Progenitor cell of endocrine pancreas (in vitro differentiated cells): ENCODE results near the gene HRH3. TPM values are rescaled to one million over a fixed set of nuclear protein-coding genes. Genes with fewer than 3 reads are reported as not detected.

Experiments
- DNase-seq: peaks from one replicate; pipeline ENCODE4 v3.0.0; 2021; ENCODE audit warnings: low spot score; ENCODE audit not compliant: unreplicated experiment
- H3K27ac Mint-ChIP-seq: 2 replicates; pipeline ENCODE4 v1.8.0; 2021; ENCODE audit warnings: mild to moderate bottlenecking, moderate library complexity, mixed read lengths
- H3K27me3 Mint-ChIP-seq: 2 replicates; pipeline ENCODE4 v1.8.0; 2021; ENCODE audit warnings: mixed read lengths
- H3K36me3 Mint-ChIP-seq: 2 replicates; pipeline ENCODE4 v1.8.0; 2022; ENCODE audit warnings: mixed read lengths; ENCODE audit not compliant: insufficient read depth
- H3K4me1 Mint-ChIP-seq: 2 replicates; pipeline ENCODE4 v1.8.0; 2021; ENCODE audit warnings: low read depth, mixed read lengths
- H3K4me3 Mint-ChIP-seq: 2 replicates; pipeline ENCODE4 v1.8.0; 2021; ENCODE audit warnings: low read depth, mild to moderate bottlenecking, moderate library complexity, mixed read lengths
- H3K9me3 Mint-ChIP-seq: 2 replicates; pipeline ENCODE4 v1.8.0; 2021; ENCODE audit warnings: low read depth, mixed read lengths
- total RNA-seq: library from RNA; stranded (reverse); gene quantifications from 2 replicates; pipeline ENCODE4 v1.2.1, GENCODE V29; 2021
- TF ChIP-seq, protein P1 (sequence below): fragments of 200-600 bp; sonication (generic); IDR thresholded peaks from one replicate; pipeline ENCODE4 v1.5.0; 2021; ENCODE audit warnings: antibody characterized with exemption, mild to moderate bottlenecking; ENCODE audit not compliant: unreplicated experiment

Gene HRH3
- total RNA-seq, 1 donor from 2014 or later, result 0.10 TPM

DNA sequence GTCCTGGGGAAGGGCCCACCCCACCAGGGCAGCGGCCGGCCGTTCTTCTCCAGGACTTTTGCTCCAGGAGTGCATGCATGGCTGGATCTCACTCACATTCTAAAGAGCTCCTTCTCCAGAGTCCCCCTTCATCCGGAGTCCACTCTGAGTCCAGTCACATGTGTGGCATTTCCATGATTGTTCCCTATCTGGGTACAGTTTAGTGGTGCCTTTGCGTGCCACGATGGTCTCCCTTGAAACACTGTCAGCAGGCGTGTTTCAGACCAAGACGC lies 39.2 kb upstream of the HRH3 start:
- no peak for DNase-seq
- Mint-ChIP-seq H3K27ac (no peak overlapping the region), H3K36me3 (peaks cover 19% of the 10 kb centered on the region), H3K4me3 (no peak overlapping the region), H3K4me1 (no peaks in the 10 kb centered on the region), H3K27me3 (no peaks in the 10 kb centered on the region), H3K9me3 (no peaks in the 10 kb centered on the region)
- TF ChIP-seq, protein P1, sequence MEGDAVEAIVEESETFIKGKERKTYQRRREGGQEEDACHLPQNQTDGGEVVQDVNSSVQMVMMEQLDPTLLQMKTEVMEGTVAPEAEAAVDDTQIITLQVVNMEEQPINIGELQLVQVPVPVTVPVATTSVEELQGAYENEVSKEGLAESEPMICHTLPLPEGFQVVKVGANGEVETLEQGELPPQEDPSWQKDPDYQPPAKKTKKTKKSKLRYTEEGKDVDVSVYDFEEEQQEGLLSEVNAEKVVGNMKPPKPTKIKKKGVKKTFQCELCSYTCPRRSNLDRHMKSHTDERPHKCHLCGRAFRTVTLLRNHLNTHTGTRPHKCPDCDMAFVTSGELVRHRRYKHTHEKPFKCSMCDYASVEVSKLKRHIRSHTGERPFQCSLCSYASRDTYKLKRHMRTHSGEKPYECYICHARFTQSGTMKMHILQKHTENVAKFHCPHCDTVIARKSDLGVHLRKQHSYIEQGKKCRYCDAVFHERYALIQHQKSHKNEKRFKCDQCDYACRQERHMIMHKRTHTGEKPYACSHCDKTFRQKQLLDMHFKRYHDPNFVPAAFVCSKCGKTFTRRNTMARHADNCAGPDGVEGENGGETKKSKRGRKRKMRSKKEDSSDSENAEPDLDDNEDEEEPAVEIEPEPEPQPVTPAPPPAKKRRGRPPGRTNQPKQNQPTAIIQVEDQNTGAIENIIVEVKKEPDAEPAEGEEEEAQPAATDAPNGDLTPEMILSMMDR, result no peak

DNA sequence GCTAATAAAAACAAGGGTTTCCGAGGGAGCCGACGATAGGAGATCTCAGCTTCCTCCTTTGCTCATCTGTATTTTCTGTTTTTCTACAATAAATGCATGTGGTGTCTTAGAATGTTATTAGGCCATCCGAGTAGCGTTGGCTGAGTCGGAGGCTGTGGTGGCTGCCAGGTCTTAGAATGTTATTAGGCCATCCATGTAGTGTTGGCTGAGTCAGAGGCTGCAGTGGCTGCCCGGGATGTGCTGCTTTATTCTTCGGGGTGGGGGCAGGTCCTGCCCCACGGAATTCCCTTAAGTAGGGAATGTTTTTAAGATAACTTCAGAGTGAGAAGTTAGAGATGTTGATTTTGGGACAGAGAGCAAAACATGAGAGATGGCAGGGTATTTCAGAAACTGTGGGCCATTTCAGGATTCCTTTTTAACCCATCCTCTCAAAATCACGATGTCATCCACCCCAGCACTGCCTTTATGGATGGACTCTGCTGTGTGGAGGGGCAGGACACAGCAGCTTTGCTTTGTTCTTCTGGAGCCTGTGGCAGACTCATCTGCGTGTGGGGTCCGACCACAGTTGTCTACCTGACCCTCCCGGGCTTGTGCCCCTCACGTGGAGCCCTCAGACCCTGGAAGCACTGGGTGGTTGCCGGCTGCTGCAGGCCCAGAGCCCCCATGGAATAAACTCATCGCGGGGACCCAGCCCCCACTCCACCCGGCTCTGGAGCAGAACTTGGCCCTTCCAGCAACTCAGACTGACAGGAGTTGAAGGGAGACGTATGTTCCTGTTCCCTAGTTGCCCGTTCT lies 38.6 kb upstream of the HRH3 start:
- H3K36me3 Mint-ChIP-seq, result peaks cover 19% of the 10 kb centered on the region
- no peak overlapping the region for H3K4me3 Mint-ChIP-seq

DNA sequence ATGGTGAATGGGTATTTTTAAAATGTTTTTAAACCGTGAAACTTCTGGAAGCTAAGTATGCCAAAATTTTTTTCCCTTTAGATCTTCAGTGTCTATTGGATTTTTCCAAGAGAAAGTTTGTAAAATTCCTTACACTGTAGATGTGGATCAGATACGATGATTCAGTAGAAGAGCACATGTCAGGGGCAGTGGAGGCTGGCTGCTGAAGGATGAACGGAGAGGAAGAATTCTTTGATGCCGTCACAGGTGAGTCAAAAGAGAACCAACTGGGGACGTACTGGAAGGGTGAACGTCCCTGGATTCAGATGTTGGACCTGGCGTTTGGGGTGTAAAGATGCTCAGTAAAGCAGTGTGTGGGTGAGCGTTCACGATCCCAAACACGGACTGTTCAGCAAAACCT lies 35.9 kb upstream of the HRH3 start:
- Mint-ChIP-seq H3K9me3 (no peaks in the 10 kb centered on the region), H3K4me1 (no peaks in the 10 kb centered on the region), H3K4me3 (no peak overlapping the region), H3K27me3 (no peaks in the 10 kb centered on the region), H3K27ac (no peak overlapping the region), H3K36me3 (peaks cover 13% of the 10 kb centered on the region)
- TF ChIP-seq, protein P1, result no peak
- DNase-seq, result no peak

More for the DNA sequence above, 38.6 kb upstream of the HRH3 start:
- TF ChIP-seq, protein P1, result no peak
- DNase-seq, result no peak
- Mint-ChIP-seq H3K4me1 (no peaks in the 10 kb centered on the region), H3K27me3 (no peaks in the 10 kb centered on the region), H3K9me3 (no peaks in the 10 kb centered on the region), H3K27ac (no peak overlapping the region)

DNA sequence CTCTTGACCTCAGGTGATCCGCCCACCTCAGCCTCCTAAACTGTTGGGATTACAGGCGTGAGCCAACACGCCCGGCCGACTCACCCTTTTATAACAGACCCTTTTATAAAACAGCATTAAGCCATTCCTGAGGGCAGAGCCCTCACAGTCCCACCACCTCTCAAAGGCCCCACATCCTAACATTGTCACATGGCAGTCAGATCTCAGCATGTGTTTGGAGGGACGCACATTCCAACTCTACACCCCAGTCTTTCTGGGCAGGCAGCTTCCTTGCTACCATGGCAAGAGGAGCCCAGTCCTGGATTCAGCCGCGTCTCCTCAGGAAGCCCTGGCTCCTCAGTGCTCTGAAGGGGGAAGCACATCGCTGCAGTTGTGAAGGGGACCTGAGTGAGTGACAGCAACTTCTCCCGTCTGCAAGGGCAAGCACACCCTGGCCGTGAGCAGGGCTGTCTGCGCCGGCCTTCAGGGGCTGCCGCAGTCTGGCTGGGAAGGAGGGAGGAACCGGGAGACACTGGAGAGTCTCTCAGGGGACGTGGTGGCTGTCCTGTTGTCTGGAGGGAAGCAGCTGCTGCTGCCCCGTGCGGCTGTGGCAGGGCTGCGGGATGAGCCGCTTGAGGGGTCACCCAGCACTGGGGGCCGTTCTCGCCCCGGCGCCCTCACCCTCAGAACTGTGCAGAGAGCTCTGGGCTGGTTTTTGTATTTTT lies 34.1 kb upstream of the HRH3 start:
- H3K36me3 Mint-ChIP-seq, result peaks cover 7% of the 10 kb centered on the region
- H3K27ac Mint-ChIP-seq, result no peak overlapping the region
- H3K4me3 Mint-ChIP-seq, result no peak overlapping the region
- no peak for DNase-seq
- no peaks in the 10 kb centered on the region for H3K27me3 Mint-ChIP-seq
- TF ChIP-seq, protein P1, result no peak
- H3K4me1 Mint-ChIP-seq, result no peaks in the 10 kb centered on the region
- H3K9me3 Mint-ChIP-seq, result no peaks in the 10 kb centered on the region

DNA sequence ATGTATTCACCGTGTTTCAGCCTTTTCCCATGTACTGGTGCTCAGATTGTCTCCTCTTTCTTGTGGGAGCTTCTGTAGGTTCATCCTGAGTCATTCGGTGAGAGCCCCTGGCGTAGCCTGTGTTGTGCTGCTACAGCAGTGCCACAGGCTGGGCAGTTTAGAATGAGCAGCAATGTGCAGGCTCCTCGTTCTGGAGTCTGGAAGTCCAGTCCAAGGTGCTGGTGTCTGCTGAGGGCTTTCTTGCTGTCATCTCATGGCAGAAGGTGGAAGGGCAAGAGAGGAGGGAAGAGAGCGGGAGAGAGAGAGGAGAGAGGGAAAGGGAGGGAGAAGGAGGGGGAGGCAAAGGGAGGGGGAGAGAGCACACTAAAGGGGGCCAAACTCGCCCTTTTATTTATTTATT lies 33.3 kb upstream of the HRH3 start:
- Mint-ChIP-seq H3K27ac (no peak overlapping the region), H3K27me3 (no peaks in the 10 kb centered on the region), H3K4me3 (no peak overlapping the region), H3K4me1 (no peaks in the 10 kb centered on the region), H3K36me3 (peaks cover 4% of the 10 kb centered on the region), H3K9me3 (no peaks in the 10 kb centered on the region)
- TF ChIP-seq, protein P1, result no peak
- no peak for DNase-seq
